Stimulated activated CD4-positive, alpha-beta T cell treated with anti-CD3 and anti-CD28 coated beads, Interleukin-1b, Interleukin-23, amount 100 ng/mL, for 48 hours (primary cell): ENCODE measurements around the gene TNFAIP3.
A peak's percentile ranks its signal among the peaks of the same experiment; 100 is the strongest.

Experiments used
- DNase-seq: peaks from one replicate; pipeline ENCODE4 v3.0.0-alpha.2; 2020

The TNFAIP3 gene

GRCh38 chr6:137866200-137866913 lies 702 bp upstream of the TNFAIP3 start:
- DNase-seq, result no peak

- peak; percentile 43 for DNase-seq
Observed at GRCh38 chr6:137867685-137868509, 838 bp downstream of the TNFAIP3 start.

DNA sequence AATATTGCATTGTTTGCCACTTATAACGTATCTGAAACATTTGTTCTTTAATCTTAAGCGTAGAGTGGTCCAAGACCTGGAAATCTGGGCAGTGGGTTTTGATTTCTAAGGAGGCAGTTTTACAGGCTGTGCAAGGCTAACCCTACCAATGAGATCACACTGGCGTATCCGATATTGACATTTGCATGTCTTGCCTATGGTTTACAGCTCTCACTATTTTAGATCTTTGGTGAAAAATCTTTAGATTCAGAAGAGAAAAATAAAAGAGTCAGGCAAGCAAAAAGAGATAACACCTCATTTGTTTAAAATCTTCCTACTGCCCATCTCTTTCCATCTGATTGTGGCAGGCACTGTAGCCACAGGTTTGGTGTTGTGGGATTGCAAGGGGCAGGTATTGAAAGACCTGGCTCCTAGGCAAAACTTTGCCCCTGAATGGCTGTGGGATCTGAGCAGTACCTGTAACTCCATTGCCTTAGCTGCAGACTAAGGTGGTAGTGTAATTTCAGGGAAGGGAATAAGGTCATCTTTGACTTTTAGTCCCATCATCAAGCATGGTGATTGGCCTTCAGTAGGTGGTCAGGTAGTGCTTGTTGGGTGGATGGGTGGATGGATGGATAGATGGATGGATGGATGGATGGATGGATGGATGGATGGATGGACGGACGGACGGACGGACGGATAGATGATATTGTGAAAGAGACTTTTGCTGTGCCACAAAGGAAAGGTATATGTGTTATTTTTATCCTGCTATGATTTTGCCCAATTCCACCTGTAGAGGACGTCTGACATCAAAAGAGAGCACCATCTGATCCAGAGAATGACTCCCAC lies 1.9 kb downstream of the TNFAIP3 start:
- DNase-seq, result no peak

- DNase-seq, result no peak
Observed at GRCh38 chr6:137869549-137870307, 2.7 kb downstream of the TNFAIP3 start.

DNA sequence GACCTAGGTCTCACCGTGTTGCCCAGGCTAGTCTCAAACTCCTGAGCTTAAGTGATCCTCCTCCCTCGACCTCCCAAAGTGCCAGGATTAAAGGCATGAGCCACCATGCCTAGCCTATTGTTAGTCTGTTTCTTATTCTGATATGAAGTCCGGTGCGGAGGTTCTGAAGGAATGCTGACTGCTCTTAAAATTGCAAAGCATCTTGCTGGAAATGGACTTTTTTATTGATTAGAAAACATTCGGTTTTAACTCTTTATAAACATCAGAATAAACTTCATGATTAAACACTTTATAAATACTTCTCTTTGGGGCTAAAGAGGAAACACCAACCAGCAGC lies 3.2 kb downstream of the TNFAIP3 start:
- no peak for DNase-seq

- DNase-seq, result peak; percentile 71
Observed at GRCh38 chr6:137870744-137871247, 3.7 kb downstream of the TNFAIP3 start.

- DNase-seq, result no peak
Observed at GRCh38 chr6:137871291-137871690, 4.2 kb downstream of the TNFAIP3 start.

DNA sequence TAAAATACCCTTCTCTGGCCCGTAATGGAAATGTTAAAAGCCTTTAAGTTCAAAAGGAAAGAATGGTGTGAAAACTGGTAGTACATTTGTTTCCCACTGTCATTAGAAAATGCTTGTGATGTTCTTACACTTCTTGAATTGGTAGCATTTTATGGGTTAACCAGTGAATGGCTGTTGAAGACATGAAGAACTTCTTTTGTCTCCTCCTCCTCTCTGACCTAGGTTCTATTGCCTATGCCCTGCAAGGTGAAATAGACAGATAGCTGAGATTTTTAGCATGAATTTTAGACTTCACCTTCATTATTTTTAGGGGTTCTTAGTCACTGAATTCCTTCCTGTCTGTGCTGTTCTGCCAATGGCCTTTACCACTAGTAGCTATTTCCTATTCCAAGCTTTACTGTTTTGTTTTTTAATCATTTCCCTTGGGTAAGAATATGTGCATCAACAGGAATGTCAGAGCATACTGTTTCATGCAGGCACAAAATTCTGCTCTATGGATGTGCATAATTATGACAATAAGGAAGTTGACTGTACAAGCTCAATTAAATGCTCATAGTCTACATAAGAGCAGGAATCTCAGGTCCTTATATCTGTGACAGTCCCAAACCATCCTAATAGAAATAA lies 4.9 kb downstream of the TNFAIP3 start:
- DNase-seq, result no peak

DNA sequence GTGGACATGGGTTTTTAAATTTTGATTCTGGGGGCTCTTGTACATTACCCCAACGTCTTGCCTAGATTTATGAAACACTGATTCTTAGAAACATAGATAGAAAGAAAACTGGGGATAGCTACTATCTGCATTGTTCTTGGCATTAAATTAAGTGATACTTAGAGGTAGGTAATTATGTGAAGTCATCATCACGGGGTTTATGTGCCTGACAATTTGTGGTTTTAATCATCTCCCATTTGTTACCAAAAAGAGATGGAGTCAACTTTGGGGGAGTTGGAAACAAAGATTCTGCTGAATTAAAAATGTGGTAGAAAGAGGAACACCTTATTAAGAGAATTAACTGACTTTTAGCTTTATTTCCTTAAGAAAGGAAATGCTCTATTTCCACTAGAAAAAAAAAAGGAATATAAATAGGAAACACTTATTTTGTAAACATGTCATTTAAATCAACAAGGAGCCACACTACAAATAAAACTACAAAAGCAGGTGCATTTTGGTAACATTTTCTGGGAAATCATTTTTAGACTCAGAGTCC lies 5.6 kb downstream of the TNFAIP3 start:
- DNase-seq, result no peak

GRCh38 chr6:137873273-137873762 lies 6.3 kb downstream of the TNFAIP3 start:
- peak; percentile 91 for DNase-seq

DNA sequence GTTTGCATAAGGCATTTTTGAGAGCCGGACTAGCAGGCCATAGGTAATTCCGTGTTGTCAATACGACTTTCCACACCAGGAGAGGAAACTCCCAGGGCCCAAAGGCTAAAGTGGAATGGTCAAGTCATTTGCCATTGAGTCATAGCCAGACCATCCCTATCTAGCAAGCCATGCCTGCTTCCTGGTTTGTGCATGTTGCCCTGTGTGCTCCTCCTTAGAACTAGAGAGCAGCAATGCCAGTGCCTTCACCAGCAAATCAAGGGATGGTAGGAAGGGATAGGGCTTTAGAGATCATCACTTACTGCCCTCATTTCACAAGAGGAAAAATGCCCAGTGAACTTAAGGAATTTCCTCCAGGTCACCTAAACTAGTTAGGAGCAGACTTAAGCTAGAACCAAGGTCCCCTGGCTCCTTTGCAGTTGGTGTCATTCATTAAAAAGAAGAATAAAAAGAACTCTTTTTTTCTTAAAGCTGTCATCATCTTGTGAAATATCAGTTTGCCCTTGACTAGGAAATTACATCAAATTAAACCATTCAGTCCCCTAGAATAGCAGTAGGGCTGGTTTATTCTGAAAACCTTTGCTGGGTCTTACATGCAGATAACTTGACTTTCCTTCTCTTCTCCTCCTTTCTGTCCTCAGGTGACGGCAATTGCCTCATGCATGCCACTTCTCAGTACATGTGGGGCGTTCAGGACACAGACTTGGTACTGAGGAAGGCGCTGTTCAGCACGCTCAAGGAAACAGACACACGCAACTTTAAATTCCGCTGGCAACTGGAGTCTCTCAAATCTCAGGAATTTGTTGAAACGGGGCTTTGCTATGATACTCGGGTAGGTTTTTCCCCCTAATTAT lies 7.4 kb downstream of the TNFAIP3 start:
- DNase-seq, result no peak

DNA sequence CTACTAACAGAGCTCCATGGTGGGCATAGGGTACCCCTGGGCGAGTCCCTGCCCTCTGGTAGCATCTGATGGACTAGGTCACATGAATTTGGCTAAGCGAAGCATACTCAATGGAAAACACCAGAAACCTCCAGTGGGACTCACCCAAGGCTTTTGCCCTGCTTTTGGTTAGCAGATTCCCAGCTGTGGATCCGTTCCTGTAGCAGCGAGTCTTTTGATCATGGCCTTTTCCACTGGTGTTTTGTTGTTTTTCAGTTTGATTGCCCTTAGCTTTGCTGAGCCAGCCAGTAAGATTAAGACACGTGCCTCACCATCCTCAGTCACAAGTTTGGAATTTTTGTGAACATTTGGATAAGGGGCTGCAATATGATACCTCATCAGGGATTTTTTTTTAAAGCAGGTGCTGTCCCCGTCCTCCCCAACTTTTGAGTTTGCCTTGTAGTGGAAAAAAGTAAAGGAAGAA lies 8.0 kb downstream of the TNFAIP3 start:
- no peak for DNase-seq

GRCh38 chr6:137875606-137876005 lies 8.5 kb downstream of the TNFAIP3 start:
- no peak for DNase-seq

- no peak for DNase-seq
Observed at GRCh38 chr6:137876547-137876946, 9.5 kb downstream of the TNFAIP3 start.

- no peak for DNase-seq
Observed at GRCh38 chr6:137877113-137877512, 10.1 kb downstream of the TNFAIP3 start.

GRCh38 chr6:137877606-137878005 lies 10.5 kb downstream of the TNFAIP3 start:
- DNase-seq, result no peak

GRCh38 chr6:137878029-137878428 lies 11.0 kb downstream of the TNFAIP3 start:
- no peak for DNase-seq

- DNase-seq, result no peak
Observed at GRCh38 chr6:137878486-137879285, 11.6 kb downstream of the TNFAIP3 start.

DNA sequence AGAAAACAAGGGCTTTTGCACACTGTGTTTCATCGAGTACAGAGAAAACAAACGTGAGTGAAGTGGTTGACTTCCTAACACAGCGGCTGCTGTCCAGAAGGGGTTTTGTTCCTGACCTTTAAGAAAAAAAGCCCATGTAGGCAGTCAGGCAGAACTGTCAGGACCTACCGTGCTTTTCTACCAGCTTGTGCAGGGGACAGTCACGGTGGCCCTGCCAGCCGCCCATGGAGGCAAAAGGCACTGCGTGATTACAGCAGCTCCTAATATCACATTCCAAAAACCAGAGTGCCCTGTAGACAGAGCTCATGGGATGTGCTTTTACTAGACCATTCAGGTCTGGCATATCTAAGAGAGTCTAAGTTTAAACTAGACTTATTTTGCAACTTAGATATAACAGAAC lies 12.2 kb downstream of the TNFAIP3 start:
- no peak for DNase-seq
